GM12891 (cell line): ENCODE results near the gene GPBAR1.

Experiments
- POLR2A ChIP-seq: IDR thresholded peaks from 2 replicates; pipeline ENCODE4 v1.6.1; 2011; ENCODE audit warnings: low read depth, low read length, control low read depth
- SPI1 ChIP-seq: IDR thresholded peaks from 2 replicates; pipeline ENCODE4 v1.6.1; 2011; ENCODE audit warnings: low read depth, low read length, control low read depth

DNA sequence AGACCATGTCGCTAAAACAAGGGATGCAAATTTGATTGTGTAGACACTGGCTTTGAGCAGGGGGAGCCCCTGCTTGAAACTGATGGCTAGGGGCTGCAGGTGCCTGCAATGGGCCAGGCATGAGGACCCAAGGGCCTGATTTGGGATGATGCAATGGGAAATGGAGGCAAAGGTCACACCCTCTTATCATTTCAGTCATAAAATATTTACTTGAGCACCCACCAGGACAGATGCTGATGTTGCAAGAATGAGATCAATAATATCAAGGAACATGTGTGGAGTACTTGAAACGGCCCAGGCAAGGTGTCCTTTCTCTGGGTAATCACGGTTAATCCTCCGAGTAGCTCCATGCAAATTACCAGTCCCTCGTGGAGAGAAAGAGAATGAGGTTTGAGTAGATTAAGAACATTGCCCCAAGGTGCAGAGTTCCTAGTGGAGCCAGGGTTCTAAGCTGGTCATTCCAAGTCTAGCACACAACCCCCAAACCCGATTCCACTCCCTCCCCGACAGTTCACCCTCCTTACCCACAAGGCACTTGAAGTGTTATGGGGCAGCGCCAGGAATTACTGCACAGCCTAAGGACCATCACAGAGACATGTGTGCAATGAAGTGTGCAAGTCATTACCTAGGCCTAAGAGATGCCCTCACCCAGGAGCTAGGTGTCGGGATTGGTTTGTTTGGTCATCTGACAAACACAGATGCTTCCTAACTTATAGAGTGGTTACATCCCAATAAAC is 45.5 kb downstream of the GPBAR1 start:
- TF ChIP-seq POLR2A = no peak
- TF ChIP-seq SPI1 = no peak
